Natural killer cell (primary cell): Measurements from ENCODE around the gene RAD23A. TPM values are rescaled to one million over a fixed set of nuclear protein-coding genes. Genes with fewer than 3 reads are reported as not detected.
A peak's percentile ranks its signal among the peaks of the same experiment; 100 is the strongest.
"Not testable (repeated sequence)": the region's sequence is repeated elsewhere in the genome, so short reads cannot be mapped to it uniquely, and the experiment has no call there.

ENCODE experiments used
- ATAC-seq, 3 donors: fragments of 150-1000 bp in 2 of 3; fragments of 200-7000 bp in 1 of 3; cut with Tn5 transposase; 1 replicate in 1 of 3; 2 replicates in 2 of 3; pipeline ENCODE4 v1.10.0; 2021; ENCODE audit warnings: mild to moderate bottlenecking in 2 of 3, moderate library complexity in 2 of 3
- DNase-seq, 2 donors: peaks; one replicate each; pipeline versions ENCODE4 v3.0.0 to v3.0.0-alpha.2; 2013 to 2021; ENCODE audit warnings: mixed read lengths in 1 of 2
- H3K27ac ChIP-seq: one replicate; pipeline ENCODE4 v1.5.1; 2013; ENCODE audit warnings: mild to moderate bottlenecking, low read length
- H3K27me3 ChIP-seq: one replicate; pipeline ENCODE4 v1.6.1; 2013; ENCODE audit warnings: low read length; ENCODE audit not compliant: control insufficient read depth, insufficient read depth
- H3K36me3 ChIP-seq: one replicate; pipeline ENCODE4 v1.6.1; 2013; ENCODE audit warnings: low read length; ENCODE audit not compliant: control insufficient read depth, insufficient read depth
- H3K4me1 ChIP-seq: one replicate; pipeline ENCODE4 v1.6.1; 2013; ENCODE audit warnings: low read length; ENCODE audit not compliant: control insufficient read depth, insufficient read depth
- H3K4me3 ChIP-seq: one replicate; pipeline ENCODE4 v1.5.1; 2013; ENCODE audit warnings: low read length
- H3K9me3 ChIP-seq: one replicate; pipeline ENCODE4 v1.6.1; 2013; ENCODE audit warnings: low read length; ENCODE audit not compliant: control insufficient read depth, insufficient read depth
- H3K27ac Mint-ChIP-seq, 2 donors: one replicate each; pipeline ENCODE4 v1.8.0; 2022; ENCODE audit warnings: mild to moderate bottlenecking in 2 of 2, mixed read lengths in 2 of 2, moderate library complexity in 1 of 2
- H3K27me3 Mint-ChIP-seq, 2 donors: one replicate each; pipeline ENCODE4 v1.8.0; 2022; ENCODE audit warnings: low read depth in 2 of 2, mixed read lengths in 2 of 2
- H3K36me3 Mint-ChIP-seq: one replicate; pipeline ENCODE4 v1.8.0; 2022; ENCODE audit warnings: mixed read lengths
- H3K4me1 Mint-ChIP-seq, 2 donors: one replicate each; pipeline ENCODE4 v1.8.0; 2022; ENCODE audit warnings: mixed read lengths in 2 of 2
- H3K4me3 Mint-ChIP-seq: one replicate; pipeline ENCODE4 v1.8.0; 2022; ENCODE audit warnings: mild to moderate bottlenecking, moderate library complexity, mixed read lengths
- H3K9me3 Mint-ChIP-seq, 2 donors: one replicate each; pipeline ENCODE4 v1.8.0; 2022; ENCODE audit warnings: mixed read lengths in 2 of 2
- WGBS: methylation state at CpG from one replicate; pipeline ENCODE4 v1.1.7; 2013; ENCODE audit warnings: missing lambda C conversion rate; ENCODE audit not compliant: insufficient coverage; 5-methylcytosine and 5-hydroxymethylcytosine counted together
- intact Hi-C: fragments of 100-400 bp; cut with micrococcal nuclease; formaldehyde crosslinking; loops from one replicate; pipeline ENCODE4 v1.14.2; 2022
- total RNA-seq, 4 donors: library from RNA; stranded (reverse); fragments of 120-200 nt in 1 of 4; gene quantifications; one replicate each; pipeline versions ENCODE4 v1.2.3 to v1.2.4, GENCODE V29; 2013 to 2022
- TF ChIP-seq, protein P1 (sequence below): fragments of 200-600 bp; IDR thresholded peaks from one replicate; pipeline ENCODE4 v1.8.0; 2022; ENCODE audit warnings: antibody characterized with exemption

The RAD23A gene
- total RNA-seq, 3 donors from 2014 or later (not counting 1 experiment from before 2014, with no cell fraction given): 79.2 to 81.2 (median 80.3) TPM

GRCh38 chr19:12949363-12950283 lies 4.0 kb downstream of the RAD23A start:
- H3K27me3 Mint-ChIP-seq: no peaks in the 10 kb centered on the region
- WGBS: 94% methylated on average over 16 of the region's 16 CpGs
- H3K9me3 Mint-ChIP-seq: no peaks in the 10 kb centered on the region
- Histone ChIP-seq H3K9me3 (no peaks in the 10 kb centered on the region), H3K36me3 (peaks cover 65% of the 10 kb centered on the region), H3K27me3 (no peaks in the 10 kb centered on the region), H3K27ac (no peak overlapping the region), H3K4me1 (peaks cover 26% of the 10 kb centered on the region), H3K4me3 (no peak overlapping the region)
- intact Hi-C loops: no loop called here
- ATAC-seq (no peak), DNase-seq (no peak)
- peak overlapping the region in 1 of 2 donors; percentile 41 for H3K27ac Mint-ChIP-seq
- no peaks in the 10 kb centered on the region for H3K36me3 Mint-ChIP-seq
- H3K4me3 Mint-ChIP-seq: no peak overlapping the region
- H3K4me1 Mint-ChIP-seq: peaks cover 22 to 24% of the 10 kb centered on the region in 2 donors
- TF ChIP-seq, protein P1, sequence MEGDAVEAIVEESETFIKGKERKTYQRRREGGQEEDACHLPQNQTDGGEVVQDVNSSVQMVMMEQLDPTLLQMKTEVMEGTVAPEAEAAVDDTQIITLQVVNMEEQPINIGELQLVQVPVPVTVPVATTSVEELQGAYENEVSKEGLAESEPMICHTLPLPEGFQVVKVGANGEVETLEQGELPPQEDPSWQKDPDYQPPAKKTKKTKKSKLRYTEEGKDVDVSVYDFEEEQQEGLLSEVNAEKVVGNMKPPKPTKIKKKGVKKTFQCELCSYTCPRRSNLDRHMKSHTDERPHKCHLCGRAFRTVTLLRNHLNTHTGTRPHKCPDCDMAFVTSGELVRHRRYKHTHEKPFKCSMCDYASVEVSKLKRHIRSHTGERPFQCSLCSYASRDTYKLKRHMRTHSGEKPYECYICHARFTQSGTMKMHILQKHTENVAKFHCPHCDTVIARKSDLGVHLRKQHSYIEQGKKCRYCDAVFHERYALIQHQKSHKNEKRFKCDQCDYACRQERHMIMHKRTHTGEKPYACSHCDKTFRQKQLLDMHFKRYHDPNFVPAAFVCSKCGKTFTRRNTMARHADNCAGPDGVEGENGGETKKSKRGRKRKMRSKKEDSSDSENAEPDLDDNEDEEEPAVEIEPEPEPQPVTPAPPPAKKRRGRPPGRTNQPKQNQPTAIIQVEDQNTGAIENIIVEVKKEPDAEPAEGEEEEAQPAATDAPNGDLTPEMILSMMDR: no peak

DNA sequence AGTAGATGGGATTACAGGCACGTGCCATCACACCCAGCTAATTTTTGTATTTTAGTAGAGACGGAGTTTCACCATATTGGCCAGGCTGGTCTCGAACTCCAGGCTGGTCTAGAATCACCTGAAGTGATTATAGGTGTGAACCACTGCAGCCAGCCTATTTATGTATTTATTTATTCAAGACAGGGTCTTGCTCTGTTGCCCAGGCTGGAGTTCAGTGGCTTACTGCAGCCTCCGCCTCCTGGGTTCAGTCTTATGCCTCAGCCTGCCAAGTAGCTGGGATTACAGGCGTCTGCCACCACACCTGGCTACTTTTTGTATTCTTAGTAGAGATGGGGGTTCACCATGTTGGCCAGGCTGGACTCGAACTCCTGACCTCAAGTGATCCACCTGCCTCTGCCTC lies 6.4 kb downstream of the RAD23A start:
- H3K27me3 Mint-ChIP-seq, intact Hi-C loops, H3K27me3 ChIP-seq, H3K36me3 Mint-ChIP-seq, H3K27ac ChIP-seq, H3K9me3 Mint-ChIP-seq, H3K4me3 Mint-ChIP-seq, DNase-seq, H3K9me3 ChIP-seq, H3K4me3 ChIP-seq, ATAC-seq: not testable (repeated sequence)
- 92% methylated on average over 6 of the region's 6 CpGs for WGBS
- Histone ChIP-seq H3K36me3 (peaks cover 61% of the 10 kb centered on the region), H3K4me1 (peaks cover 19% of the 10 kb centered on the region)
- peak overlapping the region in 1 of 2 donors; percentile 41 for H3K27ac Mint-ChIP-seq
- H3K4me1 Mint-ChIP-seq: peaks cover 23 to 29% of the 10 kb centered on the region in 2 donors

DNA sequence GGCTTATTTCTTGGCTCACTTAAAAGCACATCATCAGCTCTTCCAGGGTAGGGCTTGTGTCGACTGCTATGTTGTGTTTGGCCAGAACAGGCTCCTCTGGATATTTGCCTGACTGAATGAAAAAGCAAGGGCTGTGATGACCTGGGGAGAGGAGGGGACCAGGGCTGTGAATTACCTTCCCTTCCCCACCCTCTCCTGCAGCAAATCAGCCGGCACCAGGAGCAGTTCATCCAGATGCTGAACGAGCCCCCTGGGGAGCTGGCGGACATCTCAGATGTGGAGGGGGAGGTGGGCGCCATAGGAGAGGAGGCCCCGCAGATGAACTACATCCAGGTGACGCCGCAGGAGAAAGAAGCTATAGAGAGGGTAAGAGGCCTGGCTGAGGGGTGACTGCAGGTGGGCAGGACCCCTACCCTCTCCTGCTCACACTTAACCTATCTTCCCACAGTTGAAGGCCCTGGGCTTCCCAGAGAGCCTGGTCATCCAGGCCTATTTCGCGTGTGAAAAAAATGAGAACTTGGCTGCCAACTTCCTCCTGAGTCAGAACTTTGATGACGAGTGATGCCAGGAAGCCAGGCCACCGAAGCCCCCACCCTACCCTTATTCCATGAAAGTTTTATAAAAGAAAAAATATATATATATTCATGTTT lies 7.0 kb downstream of the RAD23A start:
- ATAC-seq (no peak), DNase-seq (no peak)
- no peak overlapping the region for H3K4me3 ChIP-seq
- no peak overlapping the region for H3K27ac ChIP-seq
- H3K36me3 ChIP-seq: peaks cover 59% of the 10 kb centered on the region
- Mint-ChIP-seq H3K27ac (no peak overlapping the region), H3K4me1 (peaks cover 23 to 29% of the 10 kb centered on the region in 2 donors), H3K4me3 (no peak overlapping the region), H3K36me3 (no peaks in the 10 kb centered on the region), H3K27me3 (no peaks in the 10 kb centered on the region), H3K9me3 (no peaks in the 10 kb centered on the region)
- no peaks in the 10 kb centered on the region for H3K27me3 ChIP-seq
- intact Hi-C loops: no loop called here
- H3K4me1 ChIP-seq: peaks cover 19% of the 10 kb centered on the region
- no peaks in the 10 kb centered on the region for H3K9me3 ChIP-seq
- 85% methylated on average over 7 of the region's 12 CpGs for WGBS
- TF ChIP-seq, protein P1: no peak

GRCh38 chr19:12953138-12953798 lies 7.6 kb downstream of the RAD23A start:
- peaks cover 17% of the 10 kb centered on the region for H3K4me1 ChIP-seq
- DNase-seq: no peak

More at GRCh38 chr19:12953138-12953798, 7.6 kb downstream of the RAD23A start:
- H3K9me3 ChIP-seq: no peaks in the 10 kb centered on the region
- no peak for ATAC-seq
- Mint-ChIP-seq H3K4me3 (no peak overlapping the region), H3K27me3 (no peaks in the 10 kb centered on the region), H3K27ac (peak overlapping the region in 1 of 2 donors; percentile 18), H3K4me1 (peaks cover 23 to 29% of the 10 kb centered on the region in 2 donors), H3K36me3 (no peaks in the 10 kb centered on the region), H3K9me3 (no peaks in the 10 kb centered on the region)
- peaks cover 53% of the 10 kb centered on the region for H3K36me3 ChIP-seq
- TF ChIP-seq, protein P1: no peak
- H3K27me3 ChIP-seq: no peaks in the 10 kb centered on the region
- WGBS: 86% methylated on average over 10 of the region's 11 CpGs
- intact Hi-C loops: no loop called here
- H3K27ac ChIP-seq: no peak overlapping the region
- H3K4me3 ChIP-seq: no peak overlapping the region
